ENCODE measurements around the gene KRT73. TPM values are rescaled to one million over a fixed set of nuclear protein-coding genes. Genes with fewer than 3 reads are reported as not detected.

Gene KRT73
- total and polyA plus RNA-seq, 2 donors (not counting 3 experiments of a cell fraction or from before 2014, with no cell fraction given): not detected

- Histone ChIP-seq H3K9me1 (replicated peaks; ENCODE audit: control insufficient read depth, extremely low read depth, insufficient read depth, low read length) (no peaks in the 10 kb centered on the region), H4K20me1 (replicated peaks; ENCODE audit: control insufficient read depth, extremely low read depth, insufficient read depth, low read length) (no peaks in the 10 kb centered on the region), H3K27me3 (ENCODE audit: control insufficient read depth in 2 of 2, insufficient read depth in 2 of 2, low read length in 2 of 2) (peaks cover 9 to 10% of the 10 kb centered on the region in 2 experiments), H3K9me3 (replicated peaks; ENCODE audit: control insufficient read depth, insufficient read depth, low read length) (no peaks in the 10 kb centered on the region), H3K4me3 (replicated peaks in 1 of 3; ENCODE audit: insufficient read depth in 1 of 3, low read depth in 1 of 3, low read length in 3 of 3) (no peak overlapping the region), H3K79me2 (ENCODE audit: control insufficient read depth, insufficient read depth, low read length) (no peaks in the 10 kb centered on the region), H3K36me3 (ENCODE audit: control insufficient read depth in 2 of 2, extremely low read depth in 1 of 2, insufficient read depth in 2 of 2, low read length in 2 of 2) (no peaks in the 10 kb centered on the region), H3K27ac (ENCODE audit: insufficient read depth, low read depth, low read length) (no peak overlapping the region), H2AFZ (ENCODE audit: low read depth, low read length) (no peak overlapping the region), H3K9ac (replicated peaks; ENCODE audit: extremely low read depth, insufficient read depth, low read length) (no peak overlapping the region), H3K4me2 (ENCODE audit: insufficient read depth, low read length) (no peak overlapping the region), H3K4me1 (ENCODE audit: control insufficient read depth, extremely low read depth, insufficient read depth, low read length) (no peaks in the 10 kb centered on the region)
- no peak for TF ChIP-seq JUN (IDR thresholded peaks at IDR 0.05; ENCODE audit: borderline replicate concordance, insufficient read depth, insufficient read length, low read depth)
- no peak for TF ChIP-seq GATA2 (IDR thresholded peaks at IDR 0.05; ENCODE audit: insufficient read depth, insufficient read length, low read depth, low read length)
- no peak for TF ChIP-seq MYC (IDR thresholded peaks at IDR 0.05; ENCODE audit: low read depth, low read length)
- no peak for TF ChIP-seq POLR2A (IDR thresholded peaks at IDR 0.05; ENCODE audit: low read depth, low read length)
- no peak for TF ChIP-seq FOS (IDR thresholded peaks at IDR 0.05; ENCODE audit: borderline replicate concordance, insufficient read depth, low read length)
- TF ChIP-seq POLR2AphosphoS5 (IDR thresholded peaks at IDR 0.05; ENCODE audit: insufficient read depth, low read depth, low read length): no peak
- no peak for TF ChIP-seq EZH2 (IDR thresholded peaks at IDR 0.05; ENCODE audit: borderline replicate concordance, low read depth, low read length, severe bottlenecking)
- TF ChIP-seq MAX (IDR thresholded peaks at IDR 0.05; ENCODE audit: insufficient read depth, insufficient read length): no peak
- TF ChIP-seq CTCF (IDR thresholded peaks at IDR 0.05; ENCODE audit: extremely low read depth in 1 of 2, insufficient read depth in 1 of 2, low read depth in 1 of 2, low read length in 2 of 2): no peak
- dilution Hi-C loops (cut with MboI; ENCODE audit: extremely low pct_ligation_motif_present, low sequenced_read_pairs) (no loop called here), intact Hi-C loops (cut with micrococcal nuclease) (no loop called here)
- ChIA-PET POLR2A (no interaction called here), CTCF (no interaction called here)
- BruUV-seq (replicated peaks): no TSS peak
- FAIRE-seq: no peak
- DNase-seq (ENCODE audit: low read depth, low spot score): no peak
Measured at GRCh38 chr12:52628111-52628507, 9.8 kb upstream of the KRT73 start.
